Left forelimb (tissue), 1 donor: Measurements from ENCODE around the gene SPEF1.
A peak's percentile ranks its signal among the peaks of the same experiment; 100 is the strongest.

Source experiments
- DNase-seq: peaks from one replicate; pipeline ENCODE4 v3.0.0-alpha.2; 2018; ENCODE audit warnings: low spot score

SPEF1 gene

DNA sequence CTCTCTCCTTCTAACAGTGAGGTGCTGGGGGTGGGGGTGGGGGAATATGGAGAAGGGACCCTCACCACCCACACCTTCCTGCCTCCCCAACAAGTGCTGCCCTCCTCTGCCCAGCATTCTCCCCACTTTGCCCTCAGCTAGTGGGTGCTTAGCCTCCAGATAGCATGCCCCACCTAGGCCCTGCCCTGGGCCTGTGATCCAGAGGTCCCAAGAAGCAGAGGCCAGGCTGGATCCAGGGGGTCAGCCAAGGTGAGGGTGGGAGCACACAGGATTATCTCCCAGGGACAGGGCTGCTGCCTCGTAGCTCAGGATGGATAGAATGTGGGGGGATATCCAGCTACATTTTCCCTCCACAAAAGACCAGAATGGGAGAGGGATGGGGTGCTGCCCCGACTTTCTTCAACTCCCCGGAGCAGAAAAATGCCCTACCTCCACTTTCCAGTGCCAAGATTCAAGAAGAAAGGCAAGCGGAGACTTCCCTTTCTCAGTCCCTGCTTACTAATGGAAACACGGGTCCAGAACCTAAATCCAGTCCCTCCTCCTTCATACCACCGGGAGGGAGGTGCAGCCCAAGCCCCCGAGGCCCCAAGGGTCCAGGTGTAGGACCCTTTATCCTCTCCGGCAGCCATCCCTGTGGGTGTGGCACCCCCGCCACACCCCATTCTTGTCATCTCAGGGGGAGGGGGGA, 14.7 kb downstream of the SPEF1 start:
- DNase-seq, result peak; percentile 58

DNA sequence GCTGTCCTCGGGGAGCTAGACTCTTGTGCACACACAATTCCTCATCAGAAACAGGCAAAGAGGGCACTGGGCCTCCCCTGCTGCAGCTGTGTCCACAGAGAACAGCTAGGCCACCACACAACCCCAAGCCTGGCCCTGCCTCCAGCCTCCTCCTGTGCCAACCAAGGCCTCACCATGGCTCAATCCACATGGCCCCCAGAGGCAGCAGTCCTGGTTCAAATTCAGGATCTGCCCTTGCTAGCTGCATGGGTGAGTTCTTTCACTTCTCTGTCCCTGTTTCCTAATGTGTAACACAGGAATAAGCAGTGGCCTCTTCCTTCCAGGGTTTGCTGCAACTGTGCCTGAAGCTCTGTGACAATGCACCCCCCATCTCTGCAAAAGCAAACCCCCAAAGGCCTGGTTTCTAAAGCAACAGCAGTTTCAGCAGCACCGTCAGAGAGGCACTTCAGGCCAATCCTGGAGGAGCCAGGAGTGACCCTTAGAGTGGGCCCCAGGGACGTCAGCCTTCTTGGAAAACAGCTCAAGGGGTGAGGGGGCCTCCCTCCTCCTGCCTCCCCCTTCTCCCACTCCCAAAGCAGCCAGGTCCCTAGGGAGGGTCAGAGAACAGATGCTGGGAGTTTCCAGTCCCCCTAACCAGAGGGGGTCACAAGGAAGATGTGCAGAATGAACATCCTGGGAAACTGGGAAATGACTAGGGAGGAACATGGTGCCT, 15.9 kb downstream of the SPEF1 start:
- DNase-seq, result no peak

DNA sequence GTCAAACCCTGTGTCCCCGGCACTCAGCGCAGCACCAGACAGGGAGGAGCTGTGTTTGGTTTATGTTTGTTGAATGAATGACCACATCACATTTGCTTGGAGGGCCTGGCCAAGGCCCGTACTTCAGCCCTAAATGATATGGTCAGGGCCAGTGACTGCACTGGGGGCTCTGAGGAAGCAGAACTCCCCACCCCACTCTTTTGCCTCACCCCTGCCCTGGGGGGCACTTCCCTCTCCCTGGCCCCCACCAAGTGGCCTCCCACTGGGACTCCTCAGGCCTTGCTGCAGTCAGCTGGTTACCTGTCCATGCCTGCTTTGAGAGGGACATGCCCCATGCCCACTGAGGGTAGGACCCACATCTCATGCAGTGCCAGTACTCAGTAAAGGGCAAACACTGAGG, 16.6 kb downstream of the SPEF1 start:
- DNase-seq, result no peak

DNA sequence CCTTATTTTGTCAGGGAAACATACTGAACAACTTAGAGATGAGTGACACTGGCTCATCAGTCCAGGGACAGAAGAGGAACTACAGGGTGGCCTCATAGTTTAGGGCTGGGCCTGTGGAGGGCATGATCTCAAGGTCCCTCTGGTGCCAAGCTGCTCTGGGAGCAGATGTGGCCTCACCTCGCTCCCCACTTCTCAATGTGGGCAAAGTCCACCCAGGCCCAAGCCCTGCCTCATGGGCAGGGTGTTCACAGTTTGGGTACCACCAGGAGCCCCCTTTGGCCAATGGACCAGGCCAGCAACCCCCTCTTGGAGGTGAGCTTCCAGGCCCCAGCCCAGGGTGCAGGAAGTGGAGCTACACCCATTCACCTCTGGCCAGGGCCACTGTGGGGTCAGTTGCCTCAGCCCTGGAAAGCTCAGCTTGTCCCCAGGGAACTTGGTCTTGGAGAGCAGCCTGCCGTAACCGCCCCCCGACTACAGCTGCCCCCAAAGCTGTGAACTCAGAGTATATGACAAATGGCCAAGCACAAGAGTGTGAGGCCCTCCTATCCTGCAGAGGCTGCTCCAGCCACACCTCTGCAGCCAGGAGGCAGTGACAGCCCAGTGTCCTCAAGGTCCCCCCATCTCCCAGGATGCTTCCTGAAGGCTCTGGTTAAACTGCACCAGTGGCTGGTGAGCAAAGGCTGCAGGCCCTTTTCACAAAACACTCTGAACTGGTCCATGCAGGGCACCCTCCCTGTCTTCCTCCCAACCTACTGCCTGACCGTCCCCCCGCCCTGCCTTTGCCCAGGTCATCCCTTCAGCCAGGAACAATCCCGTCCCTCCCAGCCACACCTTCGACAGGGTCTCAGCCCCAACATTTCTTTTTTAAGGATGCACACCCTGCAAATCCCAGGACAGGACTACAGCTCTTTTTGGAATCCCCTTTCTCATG, 17.3 kb downstream of the SPEF1 start:
- no peak for DNase-seq

DNA sequence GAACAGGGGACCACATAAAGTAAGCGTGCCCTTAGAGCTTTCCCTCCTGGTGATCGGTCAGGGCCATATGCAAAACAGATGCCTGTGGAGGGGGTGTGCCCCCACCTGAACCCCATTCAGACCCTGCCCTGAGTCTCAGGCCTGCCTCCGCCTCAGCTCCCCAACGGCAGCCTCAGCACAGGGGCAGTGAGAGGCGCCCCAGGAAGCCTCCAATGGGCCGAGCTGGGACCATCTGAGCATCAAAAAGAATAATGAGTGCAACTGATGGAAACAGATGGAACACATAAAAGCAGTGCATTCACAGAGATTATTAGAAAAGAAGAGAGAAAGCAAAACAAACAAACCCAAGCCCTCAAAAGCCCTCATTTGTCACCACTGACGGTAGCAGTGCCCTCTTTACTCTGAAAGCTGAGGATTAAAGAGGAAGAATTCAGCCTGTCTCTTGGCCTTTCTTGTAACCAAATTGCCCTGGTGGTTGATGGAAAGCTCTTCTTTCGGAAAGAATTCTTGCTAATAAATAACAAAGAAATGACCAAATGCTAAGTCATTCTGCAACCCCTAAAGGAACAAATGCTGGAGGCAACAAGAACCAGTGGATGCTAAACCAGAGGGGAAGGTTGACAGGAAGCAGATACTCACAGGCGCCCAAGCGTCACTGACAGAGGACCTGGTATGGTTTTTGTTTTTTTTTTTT, 20.4 kb downstream of the SPEF1 start:
- DNase-seq, result no peak

DNA sequence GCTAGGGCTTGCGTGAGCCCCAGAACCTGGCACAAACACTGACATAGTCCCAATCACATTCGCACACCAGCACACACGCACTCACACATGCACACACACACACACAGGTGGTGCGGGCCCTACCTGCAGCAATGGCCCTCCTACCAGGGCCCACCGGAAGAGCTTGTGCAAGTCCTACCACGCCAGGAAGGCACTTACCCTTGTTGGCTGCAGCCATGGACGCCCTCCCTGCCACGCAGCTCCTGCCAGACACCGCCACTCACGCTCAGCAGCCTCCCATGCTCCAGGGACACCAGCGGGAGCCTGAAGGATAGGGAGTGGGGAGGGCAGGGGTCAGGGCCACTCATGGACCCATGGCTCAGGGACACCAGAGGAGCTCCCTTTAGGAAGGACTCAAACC, 21.4 kb downstream of the SPEF1 start:
- no peak for DNase-seq

DNA sequence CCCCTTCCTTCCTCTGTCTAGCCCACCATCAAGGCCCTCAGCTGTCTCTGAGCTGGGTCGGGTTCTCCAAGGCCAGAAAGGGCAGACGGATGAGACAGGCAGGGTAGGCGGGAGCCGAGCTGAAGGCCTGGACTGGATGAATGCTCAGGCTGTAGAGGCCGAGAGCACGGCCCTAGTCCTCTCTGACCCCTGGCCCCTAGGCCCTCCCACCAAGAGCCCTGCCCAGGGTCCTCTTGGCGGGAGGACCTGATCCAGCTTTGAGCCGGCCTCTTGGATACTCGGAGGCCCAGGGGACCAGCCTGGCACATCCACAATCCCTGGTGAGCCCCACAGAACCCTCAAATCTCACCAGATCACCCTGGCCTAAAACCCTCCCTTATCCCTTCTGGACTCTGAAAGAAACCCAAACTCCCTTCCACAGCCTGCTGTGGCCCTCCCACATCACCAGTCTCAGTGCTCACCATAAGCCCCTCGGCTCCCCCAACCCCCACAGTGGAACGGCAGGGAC, 21.9 kb downstream of the SPEF1 start:
- no peak for DNase-seq

DNA sequence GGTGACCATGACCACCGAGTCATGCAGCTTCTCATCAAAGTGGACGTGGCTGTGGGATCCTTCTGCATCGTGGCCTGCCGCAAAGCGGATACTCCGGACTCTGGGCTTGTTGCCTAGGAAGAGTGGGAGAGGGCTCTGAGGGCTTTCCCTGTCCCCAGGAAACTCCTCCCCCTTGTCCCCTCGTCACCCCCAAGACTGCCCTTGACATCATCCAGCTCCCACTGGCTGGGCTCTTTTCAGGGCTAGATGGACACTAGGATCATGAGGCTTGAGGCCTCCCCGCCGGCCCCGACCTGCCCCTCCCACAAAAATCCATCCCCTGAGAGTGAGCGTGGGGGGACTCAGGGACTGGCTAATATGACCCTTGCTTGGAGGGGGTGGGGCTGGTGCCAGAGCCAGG, 22.7 kb downstream of the SPEF1 start:
- DNase-seq, result no peak

DNA sequence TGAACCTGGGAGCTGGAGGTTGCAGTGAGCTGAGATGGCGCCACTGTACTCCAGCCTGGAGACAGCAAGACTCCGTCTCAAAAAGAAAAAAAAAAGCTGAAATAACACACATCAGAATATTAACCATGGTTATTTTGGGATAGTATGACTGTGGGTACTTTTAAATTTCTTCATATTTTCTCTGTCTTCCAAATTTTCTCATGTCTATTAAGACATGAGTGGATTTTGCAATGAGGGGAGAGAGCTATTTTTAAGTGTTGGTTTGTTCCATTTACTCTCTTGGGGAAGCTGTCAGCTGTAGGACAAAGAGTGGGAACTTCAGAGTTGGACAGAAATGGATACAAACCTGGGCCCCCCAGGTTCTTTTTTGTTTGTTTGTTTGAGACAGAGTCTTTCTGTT, 24.0 kb downstream of the SPEF1 start:
- no peak for DNase-seq

DNA sequence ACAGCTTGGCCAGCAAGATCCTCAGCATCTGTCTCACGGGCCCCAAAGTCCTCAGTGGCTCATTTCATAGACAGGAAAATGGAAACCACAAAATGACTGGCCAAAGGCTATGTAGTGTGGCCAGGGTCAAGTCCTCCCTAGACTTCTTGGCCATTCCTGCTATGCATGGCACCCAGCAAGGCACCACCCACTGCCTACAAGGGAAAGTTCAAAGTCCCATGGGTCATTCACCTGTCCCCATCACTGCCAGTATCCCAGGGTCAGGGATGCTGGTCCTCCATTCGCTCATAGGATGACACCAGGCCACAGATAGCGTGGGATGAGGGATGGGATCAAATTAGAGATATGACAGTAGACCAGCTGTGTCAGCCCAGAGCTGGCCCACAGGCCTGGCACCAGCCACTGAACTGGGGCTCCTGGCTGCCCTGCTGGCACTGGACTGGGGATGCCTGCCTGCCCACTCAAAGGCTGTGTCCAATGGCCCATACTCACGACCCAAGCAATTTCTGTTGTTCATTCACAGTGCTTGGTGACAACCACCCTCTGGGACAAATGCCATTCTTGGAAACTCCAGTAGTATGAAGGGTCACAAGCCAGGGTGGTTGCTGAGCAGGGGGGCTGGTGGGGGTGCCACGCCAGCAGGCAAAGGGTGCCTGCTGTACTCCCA, 25.3 kb downstream of the SPEF1 start:
- DNase-seq, result no peak

DNA sequence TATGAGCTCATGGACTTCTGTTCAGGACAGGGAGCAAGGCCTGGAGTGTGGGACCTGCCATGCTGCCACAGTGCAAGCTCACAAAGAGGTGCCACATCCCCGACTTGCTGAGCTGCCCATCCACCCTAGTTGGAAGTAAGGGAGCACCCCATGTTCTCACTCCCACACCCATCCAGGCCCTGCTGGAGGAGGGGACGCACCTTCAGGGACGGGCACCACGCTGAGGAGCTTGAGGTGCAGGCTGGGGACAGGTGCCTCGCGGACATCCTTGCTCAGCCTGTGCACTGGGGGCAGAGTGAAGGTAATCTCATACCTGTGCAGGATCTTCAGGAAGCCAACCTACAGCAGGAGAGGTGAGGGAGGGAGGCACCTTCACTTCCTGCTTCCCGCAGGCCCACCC, 26.0 kb downstream of the SPEF1 start:
- DNase-seq, result no peak

DNA sequence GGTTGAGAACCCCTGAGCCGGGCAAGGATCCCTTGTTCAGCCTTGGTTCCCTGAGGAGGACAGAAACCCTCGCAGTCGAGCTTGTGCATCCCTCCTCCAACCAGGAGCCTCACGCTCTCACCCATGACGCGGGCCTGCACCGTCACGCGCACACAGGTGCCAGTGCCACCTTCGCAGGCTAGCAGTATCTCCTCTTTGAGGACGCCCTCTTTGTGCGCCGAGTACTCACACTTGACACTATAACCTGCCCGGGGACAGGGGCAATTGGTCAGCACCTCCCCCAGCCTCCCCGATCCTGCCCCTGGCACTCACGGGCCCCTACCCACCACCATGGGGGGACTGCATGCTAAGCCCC, 27.0 kb downstream of the SPEF1 start:
- DNase-seq, result peak; percentile 59

DNA sequence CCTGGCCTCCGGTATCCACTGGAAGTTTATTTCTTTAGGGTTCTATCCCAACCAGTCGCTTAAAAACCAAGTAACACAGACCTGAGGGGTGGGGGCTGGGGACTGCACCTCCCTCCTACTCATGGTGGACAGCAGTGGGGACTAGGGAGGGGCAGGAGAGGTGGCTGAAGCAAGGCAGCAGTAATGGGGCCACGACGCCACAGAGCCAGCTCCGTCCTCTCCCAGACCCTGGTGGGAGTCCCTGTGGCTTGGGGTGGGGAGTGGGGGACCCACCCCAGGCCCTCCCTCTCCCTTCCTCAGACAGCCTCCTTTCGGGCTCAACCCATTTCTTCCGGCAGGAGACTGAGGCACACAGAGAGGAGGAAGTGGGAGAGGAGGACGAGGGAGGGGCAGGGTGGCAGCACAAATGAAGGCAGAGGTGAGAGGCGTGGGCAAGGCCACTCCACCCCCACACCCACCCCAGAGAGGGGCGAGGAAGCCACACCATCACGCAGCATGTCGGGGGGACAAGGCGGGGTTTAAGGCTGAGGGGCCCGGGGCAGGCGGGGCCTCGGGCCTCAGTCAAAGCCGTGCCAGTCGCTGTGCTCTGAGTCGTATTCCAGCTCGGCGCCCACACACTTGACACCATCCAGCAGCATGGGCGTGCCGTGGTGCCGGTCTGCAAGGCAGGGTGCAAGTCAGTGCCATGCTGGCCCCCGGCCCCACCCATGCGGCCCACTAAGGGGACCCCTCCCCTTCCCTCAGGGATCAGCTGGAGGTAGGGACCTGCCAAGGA, 27.6 kb downstream of the SPEF1 start:
- peak; percentile 69 for DNase-seq

DNA sequence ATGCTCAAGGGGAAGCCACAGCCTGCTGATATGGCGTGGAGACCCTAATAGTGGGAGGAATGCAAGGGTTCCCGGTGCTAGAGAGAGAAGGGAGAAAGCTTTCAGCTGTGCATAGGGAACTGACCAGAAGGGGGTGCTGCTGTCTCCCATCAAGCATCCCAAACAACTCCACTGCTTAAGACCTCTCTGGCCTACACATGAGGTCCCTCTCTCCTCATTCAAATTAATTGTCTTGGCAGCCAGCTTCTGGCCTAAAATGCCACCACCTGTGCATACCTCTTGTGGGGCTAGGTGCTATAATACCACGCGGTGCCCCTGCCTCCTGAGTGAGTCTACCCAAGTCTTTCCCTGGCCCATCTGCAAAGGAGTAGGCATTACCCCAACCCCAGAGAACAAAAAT, 28.1 kb downstream of the SPEF1 start:
- peak; percentile 71 for DNase-seq

DNA sequence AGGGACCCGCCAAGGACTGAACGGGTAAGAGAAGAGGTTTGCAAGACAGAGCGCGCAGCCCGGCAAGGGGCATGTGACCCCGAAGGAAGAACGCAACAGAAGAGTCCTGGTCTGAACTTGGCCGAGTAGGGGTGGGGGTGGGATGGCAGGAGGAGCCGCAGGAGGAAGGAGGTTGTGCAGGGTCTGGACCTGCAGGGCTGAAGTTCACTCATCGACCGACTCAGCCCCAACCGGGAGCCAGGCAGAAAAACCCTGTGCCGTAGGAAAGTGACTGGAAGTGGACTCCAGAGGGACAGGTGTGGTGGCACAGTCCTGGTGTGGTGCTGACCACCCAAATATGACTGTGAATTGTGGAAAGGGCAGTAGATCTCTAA, 28.9 kb downstream of the SPEF1 start:
- DNase-seq, result no peak

DNA sequence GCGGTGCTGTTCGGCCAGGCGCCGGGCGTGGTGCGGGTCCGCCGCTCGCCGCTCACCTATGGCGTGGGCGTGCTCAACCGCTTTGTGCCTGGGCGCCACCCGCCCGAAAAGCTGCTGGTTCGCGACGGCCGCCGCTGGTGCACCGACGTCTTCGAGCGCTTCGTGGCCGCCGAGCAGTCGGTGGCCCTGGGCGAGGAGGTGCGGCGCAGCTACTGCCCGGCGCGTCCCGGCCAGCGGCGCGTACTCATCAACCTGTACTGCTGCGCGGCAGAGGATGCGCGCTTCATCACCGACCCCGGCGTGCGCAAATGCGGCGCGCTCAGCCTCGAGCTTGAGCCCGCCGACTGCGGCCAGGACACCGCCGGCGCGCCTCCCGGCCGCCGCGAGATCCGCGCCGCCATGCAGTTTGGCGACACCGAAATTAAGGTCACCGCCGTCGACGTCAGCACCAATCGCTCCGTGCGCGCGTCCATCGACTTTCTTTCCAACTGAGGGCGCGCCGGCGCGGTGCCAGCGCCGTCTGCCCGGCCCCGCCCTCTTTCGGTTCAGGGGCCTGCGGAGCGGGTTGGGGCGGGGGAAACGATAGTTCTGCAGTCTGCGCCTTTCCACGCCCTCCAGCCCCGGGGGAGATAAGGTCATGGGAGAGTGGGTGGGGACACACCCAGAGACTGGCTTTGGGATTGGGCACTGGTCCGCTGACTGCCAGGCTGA, 29.4 kb downstream of the SPEF1 start:
- DNase-seq, result peak; percentile 69

DNA sequence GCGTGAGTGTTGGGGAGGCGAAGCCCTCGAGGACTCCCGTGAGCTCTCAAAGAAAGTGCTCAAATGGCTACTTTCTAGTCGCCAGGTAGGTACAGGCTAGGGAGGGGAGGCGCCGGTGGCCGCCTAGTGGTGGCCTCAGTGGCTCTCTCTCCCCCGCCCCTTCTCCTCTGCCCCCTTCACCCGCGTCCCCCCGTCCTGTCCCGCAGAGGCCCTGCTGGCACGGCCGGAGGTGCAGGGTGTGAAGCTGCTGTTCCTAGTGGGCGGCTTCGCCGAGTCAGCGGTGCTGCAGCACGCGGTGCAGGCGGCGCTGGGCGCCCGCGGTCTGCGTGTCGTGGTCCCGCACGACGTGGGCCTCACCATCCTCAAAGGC, 30.0 kb downstream of the SPEF1 start:
- peak; percentile 62 for DNase-seq

DNA sequence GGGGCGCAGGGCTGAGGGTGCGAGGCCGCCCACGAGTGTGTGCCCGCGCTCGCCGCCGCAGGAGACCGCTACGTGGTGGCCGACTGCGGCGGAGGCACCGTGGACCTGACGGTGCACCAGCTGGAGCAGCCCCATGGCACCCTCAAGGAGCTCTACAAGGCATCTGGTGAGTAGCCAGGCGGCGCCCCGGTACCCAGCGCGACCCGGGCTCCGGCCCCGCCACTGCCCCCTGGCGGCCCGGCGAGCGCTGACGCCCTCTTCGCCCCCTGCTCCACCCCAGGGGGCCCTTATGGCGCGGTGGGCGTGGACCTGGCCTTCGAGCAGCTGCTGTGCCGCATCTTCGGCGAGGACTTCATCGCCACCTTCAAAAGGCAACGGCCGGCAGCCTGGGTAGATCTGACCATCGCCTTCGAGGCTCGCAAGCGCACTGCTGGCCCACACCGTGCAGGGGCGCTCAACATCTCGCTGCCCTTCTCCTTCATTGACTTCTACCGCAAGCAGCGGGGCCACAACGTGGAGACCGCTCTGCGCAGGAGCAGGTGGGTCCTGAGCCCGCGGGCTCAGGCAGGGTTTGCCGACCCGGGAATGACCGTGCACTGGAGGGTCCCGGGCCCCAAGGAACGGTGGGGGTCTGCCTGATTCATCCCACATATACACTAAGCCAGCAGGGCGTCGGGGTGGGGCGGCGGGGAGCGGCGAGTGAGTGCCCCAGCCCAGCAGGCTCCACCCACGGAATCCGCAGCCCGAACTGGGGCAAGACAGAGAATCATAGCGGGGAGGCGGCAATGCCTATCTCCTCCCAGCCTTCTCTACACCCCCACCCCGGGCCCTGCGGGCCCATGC, 31.3 kb downstream of the SPEF1 start:
- DNase-seq, result peak; percentile 65

DNA sequence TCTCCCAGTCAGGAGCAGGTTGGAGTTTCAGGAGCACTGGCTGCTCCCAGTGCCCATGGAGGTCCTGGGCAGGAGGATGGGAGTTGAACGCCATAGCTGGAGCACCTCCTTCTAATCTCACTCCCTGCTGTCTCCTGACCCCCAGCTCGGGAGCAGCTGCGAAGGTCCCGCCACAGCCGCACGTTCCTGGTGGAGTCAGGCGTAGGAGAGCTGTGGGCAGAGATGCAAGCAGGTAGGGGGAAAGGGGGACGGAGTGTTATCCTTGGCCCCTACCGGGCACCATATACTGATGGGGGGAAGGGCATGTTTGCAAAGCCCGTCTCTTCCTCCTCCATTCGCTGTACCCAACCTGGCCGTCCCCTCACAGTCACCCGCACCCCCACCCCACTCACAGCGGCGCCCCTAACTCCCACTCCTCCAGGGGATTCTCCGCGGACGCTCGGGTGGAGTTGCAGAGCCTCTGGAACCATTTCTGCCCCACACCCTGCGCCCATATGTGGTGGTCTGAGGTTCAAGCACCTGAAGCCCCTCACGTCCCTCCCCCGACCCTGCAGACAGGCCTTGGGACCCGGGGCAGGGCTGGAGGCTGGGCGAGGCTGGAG, 32.1 kb downstream of the SPEF1 start:
- DNase-seq, result no peak
